RWPE2 (cell line): ENCODE data around the gene DEXI.

Experiments
- ATAC-seq: fragments of 200-7000 bp; cut with Tn5 transposase; 3 replicates; pipeline ENCODE4 v1.9.1; 2021; ENCODE audit warnings: low read depth
- DNase-seq: peaks from one replicate; pipeline ENCODE4 v3.0.0-alpha.2; 2020; ENCODE audit warnings: low spot score
- H3K27ac ChIP-seq: fragments of 450-650 bp; 2 replicates; pipeline ENCODE4 v1.5.1; 2017; ENCODE audit warnings: mild to moderate bottlenecking; ENCODE audit not compliant: poor library complexity, severe bottlenecking
- H3K27me3 ChIP-seq: fragments of 250-450 bp; sonication (Bioruptor Pico); 2 replicates; pipeline ENCODE4 v1.5.1; 2021; ENCODE audit warnings: mild to moderate bottlenecking, moderate library complexity; ENCODE audit not compliant: insufficient read depth, poor library complexity, severe bottlenecking
- H3K36me3 ChIP-seq: fragments of 250-450 bp; sonication (Bioruptor Pico); 2 replicates; pipeline ENCODE4 v1.5.1; 2020; ENCODE audit warnings: low read depth, mild to moderate bottlenecking, moderate library complexity
- H3K4me1 ChIP-seq: fragments of 250-450 bp; sonication (Bioruptor Pico); 2 replicates; pipeline ENCODE4 v1.5.1; 2021; ENCODE audit warnings: mild to moderate bottlenecking, moderate library complexity; ENCODE audit not compliant: insufficient read depth, poor library complexity, severe bottlenecking
- H3K4me3 ChIP-seq: fragments of 250-450 bp; sonication (Bioruptor Pico); 2 replicates; pipeline ENCODE4 v1.5.1; 2021; ENCODE audit warnings: mild to moderate bottlenecking, moderate library complexity; ENCODE audit not compliant: severe bottlenecking
- H3K9me3 ChIP-seq: fragments of 250-450 bp; sonication (Bioruptor Pico); 2 replicates; pipeline ENCODE4 v1.5.1; 2021; ENCODE audit warnings: mild to moderate bottlenecking, moderate library complexity; ENCODE audit not compliant: severe bottlenecking
- TF ChIP-seq, protein P1 (sequence below): fragments of 450-650 bp; IDR thresholded peaks from one replicate; pipeline ENCODE4 v1.5.1; 2017; ENCODE audit warnings: mild to moderate bottlenecking, moderate library complexity; ENCODE audit not compliant: poor library complexity, severe bottlenecking

Gene DEXI

GRCh38 chr16:10938321-10938720 is 3.9 kb downstream of the DEXI start:
- Histone ChIP-seq H3K27me3 (no peaks in the 10 kb centered on the region), H3K27ac (no peak overlapping the region), H3K4me3 (no peak overlapping the region), H3K36me3 (peaks cover 19% of the 10 kb centered on the region), H3K4me1 (no peaks in the 10 kb centered on the region), H3K9me3 (no peaks in the 10 kb centered on the region)
- TF ChIP-seq, protein P1, sequence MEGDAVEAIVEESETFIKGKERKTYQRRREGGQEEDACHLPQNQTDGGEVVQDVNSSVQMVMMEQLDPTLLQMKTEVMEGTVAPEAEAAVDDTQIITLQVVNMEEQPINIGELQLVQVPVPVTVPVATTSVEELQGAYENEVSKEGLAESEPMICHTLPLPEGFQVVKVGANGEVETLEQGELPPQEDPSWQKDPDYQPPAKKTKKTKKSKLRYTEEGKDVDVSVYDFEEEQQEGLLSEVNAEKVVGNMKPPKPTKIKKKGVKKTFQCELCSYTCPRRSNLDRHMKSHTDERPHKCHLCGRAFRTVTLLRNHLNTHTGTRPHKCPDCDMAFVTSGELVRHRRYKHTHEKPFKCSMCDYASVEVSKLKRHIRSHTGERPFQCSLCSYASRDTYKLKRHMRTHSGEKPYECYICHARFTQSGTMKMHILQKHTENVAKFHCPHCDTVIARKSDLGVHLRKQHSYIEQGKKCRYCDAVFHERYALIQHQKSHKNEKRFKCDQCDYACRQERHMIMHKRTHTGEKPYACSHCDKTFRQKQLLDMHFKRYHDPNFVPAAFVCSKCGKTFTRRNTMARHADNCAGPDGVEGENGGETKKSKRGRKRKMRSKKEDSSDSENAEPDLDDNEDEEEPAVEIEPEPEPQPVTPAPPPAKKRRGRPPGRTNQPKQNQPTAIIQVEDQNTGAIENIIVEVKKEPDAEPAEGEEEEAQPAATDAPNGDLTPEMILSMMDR, result no peak
- ATAC-seq, result no peak
- no peak for DNase-seq

DNA sequence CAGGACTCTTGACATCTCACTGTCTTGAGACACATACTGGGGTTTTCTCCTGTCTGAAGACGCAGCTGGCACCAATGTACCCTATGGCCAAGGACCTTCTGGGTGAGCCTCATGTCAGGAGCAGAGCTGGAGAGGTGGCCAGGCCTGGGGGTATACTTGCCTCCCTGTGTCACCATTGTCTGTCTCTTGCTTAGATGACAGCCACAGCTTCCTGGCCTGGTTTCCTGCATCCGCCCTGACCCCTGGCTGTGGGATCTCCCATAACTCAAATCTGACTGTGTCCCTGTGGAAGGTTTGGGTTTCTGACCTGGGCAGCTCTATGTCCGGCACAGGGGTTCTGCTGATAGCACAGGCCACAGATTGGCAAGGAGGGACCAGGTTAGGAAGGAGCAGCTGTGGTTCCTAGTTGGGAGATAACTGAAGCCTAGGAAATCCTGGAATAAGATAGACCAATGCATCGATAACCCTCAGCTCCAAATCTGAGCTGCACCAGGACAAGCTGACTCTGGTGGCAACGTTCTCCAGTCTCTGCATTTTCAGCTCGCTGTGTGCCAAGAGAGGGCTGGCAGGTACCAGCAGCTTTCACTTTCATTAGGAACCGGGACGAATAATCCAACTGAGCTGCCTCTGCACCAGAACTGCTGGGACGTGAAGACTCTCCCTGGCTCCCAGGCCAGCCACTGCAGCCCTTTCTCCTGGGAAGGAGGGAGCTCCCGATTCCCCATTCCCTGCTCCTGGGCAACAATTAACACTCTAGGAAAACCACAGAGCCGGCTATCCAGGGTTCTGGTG is 5.0 kb downstream of the DEXI start:
- H3K4me1 ChIP-seq, result no peaks in the 10 kb centered on the region
- no peak overlapping the region for H3K4me3 ChIP-seq
- H3K27me3 ChIP-seq, result no peaks in the 10 kb centered on the region
- DNase-seq (no peak), ATAC-seq (no peak)
- TF ChIP-seq, protein P1, result no peak
- H3K9me3 ChIP-seq, result no peaks in the 10 kb centered on the region
- H3K36me3 ChIP-seq, result peaks cover 20% of the 10 kb centered on the region
- no peak overlapping the region for H3K27ac ChIP-seq

DNA sequence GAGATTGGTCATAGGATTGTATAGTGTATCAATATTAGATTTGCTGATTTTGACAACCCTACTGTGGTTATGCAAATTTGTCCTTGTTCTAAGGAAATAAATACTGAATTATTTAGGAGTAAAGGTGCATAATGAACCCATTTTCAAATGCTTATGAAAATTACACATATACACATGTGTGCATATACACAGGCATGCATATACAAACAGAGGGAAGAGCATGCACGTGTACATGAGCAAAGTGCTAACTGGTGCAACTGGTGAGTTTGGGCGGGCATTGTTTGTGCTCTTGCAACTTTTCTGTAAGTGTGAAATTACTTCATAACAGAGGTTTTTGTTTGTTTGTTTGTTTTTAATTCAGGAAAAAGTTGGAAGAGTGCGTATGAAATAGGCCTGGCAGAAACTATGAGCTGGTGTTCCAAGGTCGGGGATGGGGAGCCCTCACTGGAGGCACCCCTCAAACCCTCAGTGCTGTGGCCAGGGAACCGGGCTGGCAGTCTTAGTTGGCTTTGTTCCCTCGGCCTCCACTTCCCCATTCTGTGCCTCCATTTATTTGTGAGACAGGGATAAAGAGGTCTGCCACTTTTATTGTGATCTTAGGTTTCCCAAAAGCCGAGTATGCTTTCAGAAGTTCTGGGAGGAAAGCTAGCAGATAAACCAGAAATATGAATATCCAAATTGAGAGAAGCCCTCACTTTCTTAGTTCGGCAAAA is 5.8 kb downstream of the DEXI start:
- no peak overlapping the region for H3K4me3 ChIP-seq
- no peak overlapping the region for H3K27ac ChIP-seq
- H3K27me3 ChIP-seq, result no peaks in the 10 kb centered on the region
- DNase-seq (no peak), ATAC-seq (no peak)
- H3K36me3 ChIP-seq, result peaks cover 20% of the 10 kb centered on the region
- no peaks in the 10 kb centered on the region for H3K4me1 ChIP-seq
- TF ChIP-seq, protein P1, result no peak
- H3K9me3 ChIP-seq, result no peaks in the 10 kb centered on the region

GRCh38 chr16:10935226-10935915 is 6.9 kb downstream of the DEXI start:
- Histone ChIP-seq H3K4me3 (no peak overlapping the region), H3K9me3 (no peaks in the 10 kb centered on the region), H3K4me1 (no peaks in the 10 kb centered on the region), H3K27ac (no peak overlapping the region), H3K27me3 (no peaks in the 10 kb centered on the region), H3K36me3 (peaks cover 20% of the 10 kb centered on the region)
- TF ChIP-seq, protein P1, result no peak
- ATAC-seq, result no peak
- DNase-seq, result no peak
